GM18505 (cell line): ENCODE measurements around the gene RAD51B.
"Not testable (repeated sequence)": the region's sequence is repeated elsewhere in the genome, so short reads cannot be mapped to it uniquely, and the experiment has no call there.

Experiments used
- ATAC-seq: cut with Tn5 transposase; IDR thresholded peaks from one replicate; pipeline ENCODE4 v1.9.1; 2021; ENCODE audit not compliant: unreplicated experiment
- POLR2A ChIP-seq: IDR thresholded peaks from 4 replicates; pipeline ENCODE4 v1.6.1; 2011; ENCODE audit warnings: borderline replicate concordance; ENCODE audit not compliant: insufficient read depth, insufficient read length; ENCODE audit errors: extremely low read depth

RAD51B gene

GRCh38 chr14:68020999-68021663 is 201.6 kb downstream of the RAD51B start:
- no peak for TF ChIP-seq POLR2A
- ATAC-seq, result no peak

DNA sequence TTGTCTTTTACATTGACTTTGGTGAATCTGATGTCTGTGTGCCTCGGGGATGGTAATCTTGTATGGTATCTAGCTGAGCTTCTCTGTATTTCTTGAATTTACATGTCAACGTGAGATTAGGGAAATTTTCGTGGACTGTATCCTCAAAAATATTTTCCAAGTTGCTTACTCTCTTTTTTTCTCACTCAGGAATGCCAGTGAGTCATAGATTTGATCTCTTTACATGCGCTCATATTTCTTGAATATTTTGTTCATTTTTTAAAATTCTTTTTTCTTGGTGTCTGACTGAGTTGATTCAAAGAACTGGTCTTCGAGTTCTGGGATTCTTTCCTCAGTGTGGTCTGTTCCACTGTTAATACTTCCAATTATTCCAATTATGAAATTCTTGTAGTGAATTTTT is 207.7 kb downstream of the RAD51B start:
- ATAC-seq, result no peak
- TF ChIP-seq POLR2A, result no peak

DNA sequence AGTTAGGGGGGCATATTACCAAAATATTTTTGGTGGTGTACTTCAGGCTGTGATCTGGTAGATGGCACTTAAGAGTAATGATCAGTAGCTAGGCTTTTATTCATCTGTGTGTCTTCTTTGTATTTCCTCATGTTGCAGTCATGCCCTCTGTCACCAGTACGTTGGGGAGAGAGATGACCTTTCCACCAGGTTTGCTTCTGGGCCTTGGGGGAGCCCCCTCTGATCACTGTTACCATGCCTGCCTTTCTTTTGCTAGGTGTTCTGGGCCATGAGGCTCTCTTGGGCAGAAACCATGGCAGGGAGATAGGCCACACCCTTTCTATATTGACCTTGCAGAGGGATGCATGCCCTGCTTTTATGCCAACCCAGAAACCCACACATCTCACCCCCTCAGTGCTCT is 208.5 kb downstream of the RAD51B start:
- no peak for ATAC-seq
- no peak for TF ChIP-seq POLR2A

DNA sequence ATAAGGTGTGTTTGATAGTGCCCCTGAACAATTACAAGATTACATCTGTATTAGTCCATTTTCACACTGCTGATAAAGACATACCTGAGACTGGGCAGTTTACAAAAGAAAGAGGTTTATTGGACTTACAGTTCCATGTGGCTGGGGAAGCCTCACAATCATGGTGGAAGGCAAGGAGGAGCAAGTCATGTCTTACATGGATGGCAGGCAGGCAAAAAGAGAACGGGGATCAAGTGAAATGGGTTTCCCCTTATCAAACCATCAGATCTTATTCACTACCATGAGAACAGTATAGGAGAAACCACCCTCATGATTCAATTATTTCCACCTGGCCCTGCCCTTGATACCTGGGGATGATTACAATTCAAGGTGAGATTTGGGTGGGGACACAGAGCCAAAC is 211.4 kb downstream of the RAD51B start:
- not testable (repeated sequence) for ATAC-seq

DNA sequence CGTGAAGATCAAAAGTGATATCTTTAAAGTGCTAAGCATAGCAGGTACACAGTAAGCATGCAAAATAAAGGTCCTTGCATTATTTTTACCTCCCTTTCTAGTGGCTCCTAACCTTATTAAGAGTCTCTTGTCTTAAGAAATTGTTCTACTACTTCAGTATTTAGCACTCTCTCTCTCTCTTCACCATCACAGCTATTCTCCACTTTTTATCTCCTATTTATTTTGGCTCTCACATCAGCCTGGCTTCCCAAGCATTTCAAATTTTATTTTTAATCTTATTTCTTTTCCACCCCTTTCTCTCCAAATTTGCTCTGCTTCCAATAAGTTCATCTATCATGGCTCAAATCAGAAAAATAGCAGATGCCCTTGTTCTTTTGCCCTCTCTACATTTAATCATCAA is 212.6 kb downstream of the RAD51B start:
- no peak for ATAC-seq

GRCh38 chr14:68033336-68033932 is 213.9 kb downstream of the RAD51B start:
- TF ChIP-seq POLR2A, result no peak
- no peak for ATAC-seq

More for the DNA sequence above, 212.6 kb downstream of the RAD51B start:
- TF ChIP-seq POLR2A, result no peak

GRCh38 chr14:68034896-68035295 is 215.3 kb downstream of the RAD51B start:
- ATAC-seq, result no peak
- no peak for TF ChIP-seq POLR2A

- TF ChIP-seq POLR2A, result no peak
- ATAC-seq, result no peak
Measured at GRCh38 chr14:68036202-68036601, 216.6 kb downstream of the RAD51B start.

DNA sequence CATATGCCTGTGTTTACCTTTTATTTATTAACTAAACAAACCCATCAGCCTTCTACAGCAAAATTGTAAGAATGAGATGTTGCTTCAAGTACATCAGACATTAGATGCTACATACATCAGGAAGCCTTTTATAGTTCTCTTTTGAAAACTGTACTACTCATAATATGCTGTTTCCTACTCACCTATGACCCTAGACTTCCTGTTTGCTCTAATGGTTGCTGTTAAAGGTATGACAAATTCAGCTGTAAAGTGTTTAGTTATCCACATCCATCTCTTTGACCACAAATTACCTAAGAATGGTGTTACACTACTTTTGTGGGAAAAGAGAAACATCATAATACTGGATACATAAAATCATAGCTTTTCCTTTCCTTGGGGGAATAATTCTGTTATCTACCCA is 220.0 kb downstream of the RAD51B start:
- TF ChIP-seq POLR2A, result no peak
- ATAC-seq, result no peak

- TF ChIP-seq POLR2A, result no peak
- ATAC-seq, result no peak
Measured at GRCh38 chr14:68040633-68041369, 221.2 kb downstream of the RAD51B start.

DNA sequence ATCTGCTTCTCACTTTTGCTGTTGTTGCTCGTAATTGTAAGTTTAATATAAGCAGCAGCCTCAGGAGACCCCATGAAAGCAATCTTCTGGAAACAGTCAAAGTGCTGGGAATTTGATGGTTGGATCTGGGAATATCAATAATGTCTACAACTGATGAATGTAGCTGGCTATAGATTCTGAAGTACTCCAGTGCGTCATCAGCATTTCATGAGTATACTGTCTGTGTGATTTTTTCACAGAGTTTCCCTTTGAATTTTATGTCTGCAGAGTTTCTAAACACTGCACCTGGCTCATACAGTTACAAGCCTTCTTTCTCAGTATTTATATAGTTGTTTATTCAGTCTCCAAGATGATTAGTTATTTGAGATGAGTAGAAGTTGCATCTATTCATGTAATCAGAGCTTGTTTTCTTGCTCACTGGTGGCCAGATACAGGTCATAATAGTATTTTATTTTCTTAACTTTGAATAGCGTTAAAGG is 222.3 kb downstream of the RAD51B start:
- no peak for TF ChIP-seq POLR2A
- no peak for ATAC-seq

- ATAC-seq, result no peak
Measured at GRCh38 chr14:68042586-68043210, 223.1 kb downstream of the RAD51B start.

GRCh38 chr14:68043752-68044151 is 224.2 kb downstream of the RAD51B start:
- no peak for ATAC-seq
- TF ChIP-seq POLR2A, result no peak

More at GRCh38 chr14:68042586-68043210, 223.1 kb downstream of the RAD51B start:
- TF ChIP-seq POLR2A, result no peak

- TF ChIP-seq POLR2A, result no peak
- ATAC-seq, result no peak
Measured at GRCh38 chr14:68047906-68048305, 228.3 kb downstream of the RAD51B start.

- ATAC-seq, result not testable (repeated sequence)
Measured at GRCh38 chr14:68048815-68049214, 229.2 kb downstream of the RAD51B start.
